Neural cell (in vitro differentiated cells): Measurements from ENCODE around the gene NINL. TPM values are rescaled to one million over a fixed set of nuclear protein-coding genes. Genes with fewer than 3 reads are reported as not detected.

Experiments used
- H2AFZ ChIP-seq: fragments of 200-600, 300-800 bp; sonication (generic), shearing (Covaris generic); 2 replicates; pipeline ENCODE4 v1.6.0; 2014; ENCODE audit warnings: low read depth, mild to moderate bottlenecking, antibody characterized with exemption, low read length, moderate library complexity
- H3F3A ChIP-seq: fragments of 200-600 bp; shearing (Covaris generic); 2 replicates; pipeline ENCODE4 v1.6.1; 2016; ENCODE audit warnings: mild to moderate bottlenecking, moderate library complexity, mixed read lengths, antibody characterized with exemption, low read length; ENCODE audit not compliant: insufficient read depth, poor library complexity, severe bottlenecking
- H3K27ac ChIP-seq: fragments of 200-600, 300-800 bp; sonication (generic), shearing (Covaris generic); 2 replicates; pipeline ENCODE4 v1.5.1; 2014; ENCODE audit warnings: mild to moderate bottlenecking, low read length, moderate library complexity
- H3K27me3 ChIP-seq: fragments of 300-800, 200-600 bp; sonication (generic), shearing (Covaris generic); 2 replicates; pipeline ENCODE4 v1.6.0; 2014; ENCODE audit warnings: mild to moderate bottlenecking, low read depth, low read length, moderate library complexity; ENCODE audit not compliant: insufficient read depth
- H3K36me3 ChIP-seq: fragments of 300-800, 200-600 bp; sonication (generic), shearing (Covaris generic); 2 replicates; pipeline ENCODE4 v1.5.1; 2014; ENCODE audit warnings: mild to moderate bottlenecking, antibody characterized with exemption, low read length, moderate library complexity; ENCODE audit not compliant: insufficient read depth
- H3K4me2 ChIP-seq: fragments of 300-800, 200-600 bp; sonication (generic), shearing (Covaris generic); 2 replicates; pipeline ENCODE4 v1.6.0; 2014; ENCODE audit warnings: mild to moderate bottlenecking, low read length
- H3K4me3 ChIP-seq: fragments of 300-800, 200-600 bp; sonication (generic), shearing (Covaris generic); 2 replicates; pipeline ENCODE4 v1.5.1; 2014; ENCODE audit warnings: mild to moderate bottlenecking, low read length, moderate library complexity
- H3K79me2 ChIP-seq: fragments of 200-600 bp; shearing (Covaris generic); replicated peaks from 2 replicates; pipeline ENCODE4 v1.6.0; 2014; ENCODE audit warnings: mild to moderate bottlenecking, low read length, moderate library complexity; ENCODE audit not compliant: insufficient read depth
- H3K9ac ChIP-seq: fragments of 300-800, 200-600 bp; sonication (generic), shearing (Covaris generic); 2 replicates; pipeline ENCODE4 v1.6.1; 2016; ENCODE audit warnings: mild to moderate bottlenecking, low read length, mixed read lengths
- H3K9me2 ChIP-seq: fragments of 200-600 bp; shearing (Covaris generic); 2 replicates; pipeline ENCODE4 v1.6.1; 2016; ENCODE audit warnings: mild to moderate bottlenecking, low read length, mixed read lengths; ENCODE audit not compliant: insufficient read depth
- H3K9me3 ChIP-seq: fragments of 200-600, 300-800 bp; sonication (generic), shearing (Covaris generic); 2 replicates; pipeline ENCODE4 v1.6.1; 2016; ENCODE audit warnings: mild to moderate bottlenecking, mixed run types, low read length, moderate library complexity, mixed read lengths
- H4K20me1 ChIP-seq: fragments of 200-600 bp; shearing (Covaris generic); 2 replicates; pipeline ENCODE4 v1.6.1; 2016; ENCODE audit warnings: mild to moderate bottlenecking, mixed run types; ENCODE audit not compliant: insufficient read depth
- CTCF ChIP-seq: fragments of 450-650 bp; IDR thresholded peaks from 2 replicates; pipeline ENCODE4 v1.5.1; 2014; ENCODE audit warnings: antibody characterized with exemption, mild to moderate bottlenecking, moderate library complexity; ENCODE audit not compliant: poor library complexity, severe bottlenecking
- EP300 ChIP-seq: fragments of 450-650 bp; conservative IDR thresholded peaks from 2 replicates; pipeline ENCODE4 v1.6.1; 2014; ENCODE audit warnings: antibody characterized with exemption, mild to moderate bottlenecking, moderate library complexity; ENCODE audit not compliant: poor library complexity, severe bottlenecking
- EZH2 ChIP-seq: fragments of 200-600, 300-800 bp; shearing (Covaris generic), sonication (generic); IDR thresholded peaks from 2 replicates; pipeline ENCODE4 v1.6.1; 2014; ENCODE audit warnings: antibody characterized with exemption, low read length, borderline replicate concordance, mild to moderate bottlenecking; ENCODE audit not compliant: insufficient read depth, poor library complexity, severe bottlenecking
- MXI1 ChIP-seq: fragments of 450-650 bp; conservative IDR thresholded peaks from 2 replicates; pipeline ENCODE4 v1.6.1; 2014; ENCODE audit warnings: antibody characterized with exemption, mild to moderate bottlenecking; ENCODE audit not compliant: poor library complexity, severe bottlenecking
- POLR2AphosphoS5 ChIP-seq: IDR thresholded peaks from 2 replicates; pipeline ENCODE4 v1.6.1; 2012
- RAD21 ChIP-seq: fragments of 450-650 bp; conservative IDR thresholded peaks from 2 replicates; pipeline ENCODE4 v1.6.1; 2014; ENCODE audit warnings: antibody characterized with exemption, mild to moderate bottlenecking, moderate library complexity
- REST ChIP-seq: IDR thresholded peaks from 2 replicates; pipeline ENCODE4 v1.6.1; 2012; ENCODE audit warnings: borderline replicate concordance
- SMC3 ChIP-seq: fragments of 450-650 bp; conservative IDR thresholded peaks from 2 replicates; pipeline ENCODE4 v1.6.1; 2014; ENCODE audit warnings: antibody characterized with exemption, mild to moderate bottlenecking, moderate library complexity; ENCODE audit not compliant: poor library complexity
- TAF1 ChIP-seq: IDR thresholded peaks from 2 replicates; pipeline ENCODE4 v1.6.1; 2012; ENCODE audit warnings: low read depth
- polyA plus RNA-seq: library from polyadenylated mRNA; depleted of rRNA; stranded (reverse); fragments of >200 nt; gene quantifications from 2 replicates; pipeline ENCODE4 v1.2.3, GENCODE V29; 2014

Gene NINL
- polyA plus RNA-seq, 1 donor from 2014 or later = 49.6 TPM

- Histone ChIP-seq H4K20me1 (no peaks in the 10 kb centered on the region), H3K4me2 (no peak overlapping the region), H3F3A (no peaks in the 10 kb centered on the region), H3K27me3 (no peaks in the 10 kb centered on the region), H3K9ac (no peak overlapping the region), H2AFZ (no peak overlapping the region), H3K36me3 (peaks cover 7% of the 10 kb centered on the region), H3K79me2 (no peaks in the 10 kb centered on the region), H3K4me3 (no peak overlapping the region), H3K9me2 (no peaks in the 10 kb centered on the region), H3K9me3 (peaks cover 13% of the 10 kb centered on the region), H3K27ac (no peak overlapping the region)
- TF ChIP-seq MXI1 = no peak
- no peak for TF ChIP-seq RAD21
- TF ChIP-seq POLR2AphosphoS5 = no peak
- no peak for TF ChIP-seq EZH2
- TF ChIP-seq CTCF = no peak
- no peak for TF ChIP-seq SMC3
- no peak for TF ChIP-seq TAF1
- no peak for TF ChIP-seq REST
- TF ChIP-seq EP300 = no peak
Observed at GRCh38 chr20:25511183-25511582, 74.1 kb downstream of the NINL start.

- Histone ChIP-seq H3K27ac (no peak overlapping the region), H3K9me3 (peaks cover 13% of the 10 kb centered on the region), H3K9me2 (no peaks in the 10 kb centered on the region), H3K79me2 (no peaks in the 10 kb centered on the region), H4K20me1 (no peaks in the 10 kb centered on the region), H3K4me2 (no peak overlapping the region), H3K4me3 (no peak overlapping the region), H3K9ac (no peak overlapping the region), H3K36me3 (peaks cover 7% of the 10 kb centered on the region), H3K27me3 (no peaks in the 10 kb centered on the region), H2AFZ (no peak overlapping the region), H3F3A (no peaks in the 10 kb centered on the region)
- no peak for TF ChIP-seq POLR2AphosphoS5
- TF ChIP-seq MXI1 = no peak
- no peak for TF ChIP-seq RAD21
- no peak for TF ChIP-seq TAF1
- TF ChIP-seq SMC3 = no peak
- no peak for TF ChIP-seq REST
Observed at GRCh38 chr20:25510721-25511120, 74.6 kb downstream of the NINL start.
